ENCODE measurements around the gene SF3A2. TPM values are rescaled to one million over a fixed set of nuclear protein-coding genes. Genes with fewer than 3 reads are reported as not detected.
"Not testable (repeated sequence)": the region's sequence is repeated elsewhere in the genome, so short reads cannot be mapped to it uniquely, and the experiment has no call there.

The SF3A2 gene
- total and polyA plus RNA-seq, 3 experiments from 2014 or later, result 36.2 to 138 (median 131) TPM

DNA sequence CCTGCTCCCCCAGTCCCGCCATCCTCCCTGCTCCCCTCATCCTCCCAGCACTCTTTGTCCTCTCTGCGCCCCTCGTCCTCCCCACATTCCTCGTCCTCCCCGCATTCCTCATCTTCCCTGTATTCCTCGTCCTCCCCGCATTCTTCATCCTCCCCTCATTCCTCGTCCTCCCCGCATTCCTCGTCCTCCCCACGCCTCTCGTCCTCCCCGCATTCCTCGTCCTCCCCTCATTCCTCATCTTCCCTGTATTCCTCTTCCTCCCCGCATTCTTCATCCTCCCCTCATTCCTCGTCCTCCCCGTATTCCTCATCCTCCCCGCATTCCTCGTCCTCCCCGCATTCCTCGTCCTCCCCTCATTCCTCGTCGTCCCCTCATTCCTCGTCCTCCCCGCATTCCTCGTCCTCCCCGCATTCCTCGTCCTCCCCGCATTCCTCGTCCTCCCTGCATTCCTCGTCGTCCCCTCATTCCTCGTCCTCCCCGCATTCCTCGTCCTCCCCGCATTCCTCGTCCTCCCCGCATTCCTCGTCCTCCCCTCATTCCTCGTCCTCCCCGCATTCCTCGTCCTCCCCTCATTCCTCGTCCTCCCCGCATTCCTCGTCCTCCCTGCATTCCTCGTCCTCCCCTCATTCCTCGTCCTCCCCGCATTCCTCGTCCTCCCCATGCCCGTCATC is 35.9 kb upstream of the SF3A2 start:
- H3K4me1 Mint-ChIP-seq; DNase-seq; H3K4me3 Mint-ChIP-seq; H3K9me3 Mint-ChIP-seq; H3K36me3 ChIP-seq (ENCODE audit: insufficient read depth, low read length); POLR2A ChIA-PET; H3K9me3 ChIP-seq (ENCODE audit: low read length); H3K27me3 Mint-ChIP-seq; H3K27ac ChIP-seq (ENCODE audit: low read depth, low read length); H3K4me1 ChIP-seq (ENCODE audit: insufficient read depth, low read length); H3K27ac Mint-ChIP-seq; H3K4me3 ChIP-seq (ENCODE audit: low read length); H3K27me3 ChIP-seq (ENCODE audit: insufficient read depth, low read length, poor library complexity, severe bottlenecking): not testable (repeated sequence)
- CTCF ChIA-PET, result interaction anchor here (0.6 kb wide), 1 partner anchor 309 kb away, joined by 3 read pairs; no protein-coding TSS in a partner anchor
- H3K36me3 Mint-ChIP-seq, result peaks cover 0 to 43% (median 5%) of the 10 kb centered on the region in 3 donors

- no peak overlapping the region for H3K27ac Mint-ChIP-seq
- no peaks in the 10 kb centered on the region for H3K9me3 ChIP-seq (ENCODE audit: low read length)
- no peaks in the 10 kb centered on the region for H3K4me1 Mint-ChIP-seq
- POLR2A ChIA-PET, result no interaction called here
- H3K27me3 Mint-ChIP-seq, result no peaks in the 10 kb centered on the region
- H3K4me1 ChIP-seq (ENCODE audit: insufficient read depth, low read length), result no peaks in the 10 kb centered on the region
- no peaks in the 10 kb centered on the region for H3K9me3 Mint-ChIP-seq
- H3K4me3 Mint-ChIP-seq, result no peak overlapping the region
- no peaks in the 10 kb centered on the region for H3K27me3 ChIP-seq (ENCODE audit: insufficient read depth, low read length, poor library complexity, severe bottlenecking)
- H3K36me3 Mint-ChIP-seq, result peaks cover 0 to 39% (median 6%) of the 10 kb centered on the region in 3 donors
- no peak overlapping the region for H3K4me3 ChIP-seq (ENCODE audit: low read length)
- no peak overlapping the region for H3K27ac ChIP-seq (ENCODE audit: low read depth, low read length)
- CTCF ChIA-PET, result no interaction called here
- H3K36me3 ChIP-seq (ENCODE audit: insufficient read depth, low read length), result peaks cover 3% of the 10 kb centered on the region
- DNase-seq, result no peak
Measured at GRCh38 chr19:2201473-2202148, 35.0 kb upstream of the SF3A2 start.

- peaks cover 0 to 38% (median 6%) of the 10 kb centered on the region in 3 donors for H3K36me3 Mint-ChIP-seq
- Histone ChIP-seq H3K4me1 (ENCODE audit: insufficient read depth, low read length) (no peaks in the 10 kb centered on the region), H3K4me3 (ENCODE audit: low read length) (no peak overlapping the region), H3K9me3 (ENCODE audit: low read length) (no peaks in the 10 kb centered on the region), H3K27ac (ENCODE audit: low read depth, low read length) (no peak overlapping the region), H3K27me3 (ENCODE audit: insufficient read depth, low read length, poor library complexity, severe bottlenecking) (no peaks in the 10 kb centered on the region), H3K36me3 (ENCODE audit: insufficient read depth, low read length) (peaks cover 5% of the 10 kb centered on the region)
- no peaks in the 10 kb centered on the region for H3K4me1 Mint-ChIP-seq
- ChIA-PET POLR2A (no interaction called here), CTCF (no interaction called here)
- peak overlapping the region in 1 of 8 donors; percentile 58 for H3K27ac Mint-ChIP-seq
- no peak for DNase-seq
- no peaks in the 10 kb centered on the region for H3K27me3 Mint-ChIP-seq
- H3K4me3 Mint-ChIP-seq, result no peak overlapping the region
- no peaks in the 10 kb centered on the region for H3K9me3 Mint-ChIP-seq
Measured at GRCh38 chr19:2202366-2202765, 34.3 kb upstream of the SF3A2 start.

DNA sequence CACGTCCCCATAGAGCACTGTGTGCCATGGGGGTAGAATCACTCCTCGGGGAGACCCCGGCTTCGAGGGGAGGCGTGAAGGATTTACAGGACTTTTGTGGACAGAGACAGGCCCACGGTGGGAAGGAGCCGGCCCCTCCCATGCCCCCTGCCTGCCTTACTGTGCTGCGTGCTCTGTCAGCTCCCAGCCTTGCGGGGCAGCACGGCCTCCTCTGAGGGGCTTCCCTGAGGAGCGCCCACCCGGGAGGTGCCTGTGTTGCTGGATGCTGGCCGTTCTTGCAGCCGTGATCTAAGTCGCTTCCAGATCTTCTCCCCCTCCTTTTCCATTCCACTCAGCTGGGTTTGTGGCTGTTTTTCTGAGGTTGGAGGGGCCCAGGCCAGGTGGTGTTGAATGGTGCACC is 29.6 kb upstream of the SF3A2 start:
- no peak for DNase-seq
- Mint-ChIP-seq H3K4me1 (no peaks in the 10 kb centered on the region), H3K27me3 (no peaks in the 10 kb centered on the region), H3K27ac (peak overlapping the region in 1 of 8 donors; percentile 17), H3K36me3 (peaks cover 0 to 51% (median 6%) of the 10 kb centered on the region in 3 donors), H3K4me3 (no peak overlapping the region), H3K9me3 (no peaks in the 10 kb centered on the region)
- Histone ChIP-seq H3K36me3 (ENCODE audit: insufficient read depth, low read length) (peaks cover 11% of the 10 kb centered on the region), H3K4me1 (ENCODE audit: insufficient read depth, low read length) (no peaks in the 10 kb centered on the region), H3K27me3 (ENCODE audit: insufficient read depth, low read length, poor library complexity, severe bottlenecking) (no peaks in the 10 kb centered on the region), H3K9me3 (ENCODE audit: low read length) (no peaks in the 10 kb centered on the region), H3K27ac (ENCODE audit: low read depth, low read length) (no peak overlapping the region), H3K4me3 (ENCODE audit: low read length) (no peak overlapping the region)
- CTCF ChIA-PET, result no interaction called here
- POLR2A ChIA-PET, result no interaction called here

DNA sequence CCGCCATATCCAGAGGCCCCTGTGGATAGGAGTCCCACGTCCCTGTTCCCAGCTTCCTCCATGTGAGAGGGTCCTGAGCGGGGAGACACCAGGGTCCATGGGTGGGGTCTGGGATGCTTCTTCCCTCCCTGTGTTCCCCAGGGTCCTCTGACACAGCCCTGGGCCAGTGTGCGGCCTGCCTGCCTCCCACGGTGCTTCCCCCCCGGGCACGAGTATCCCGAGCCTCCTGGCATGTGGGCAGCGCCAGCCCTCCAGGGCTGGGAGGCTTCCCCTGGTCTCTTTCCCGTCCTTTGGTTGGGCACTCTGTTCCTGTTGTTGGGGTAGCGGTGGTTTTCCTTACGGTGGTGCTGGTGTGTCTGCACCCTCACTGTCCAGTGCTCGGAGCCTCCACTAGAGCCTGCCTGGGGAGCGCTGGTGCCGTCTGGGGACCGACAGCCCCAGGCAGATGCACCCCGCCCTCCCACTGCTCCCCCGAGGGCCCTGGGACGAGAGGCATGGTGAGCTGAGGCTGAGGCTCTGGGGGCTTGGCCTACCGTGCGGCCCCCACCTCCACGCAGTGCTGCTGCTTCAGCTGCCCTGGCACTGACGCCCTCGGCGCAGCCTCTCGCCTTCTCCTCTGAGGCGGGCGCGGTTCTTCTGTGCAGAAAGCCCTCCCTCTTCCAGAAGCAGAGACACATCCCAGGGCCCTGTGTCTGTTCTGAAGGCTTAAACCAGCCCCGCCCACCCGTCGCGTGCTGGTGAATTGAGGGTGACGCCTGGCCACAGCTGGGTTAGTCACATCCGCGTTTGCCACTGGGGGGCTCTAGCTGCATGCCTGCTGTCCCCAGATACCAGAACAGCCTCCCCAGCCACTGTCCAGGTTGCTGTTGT is 28.4 kb upstream of the SF3A2 start:
- ChIA-PET CTCF (interaction anchor here (0.6 to 1.5 kb wide), 4 partner anchors 25 to 260 kb away, joined by 3 to 6 read pairs (median 4); no protein-coding TSS in a partner anchor), POLR2A (interaction anchor here (0.6 kb wide), 1 partner anchor 973 kb away, joined by 3 read pairs; no protein-coding TSS in a partner anchor)
- Histone ChIP-seq H3K27ac (ENCODE audit: low read depth, low read length) (no peak overlapping the region), H3K9me3 (ENCODE audit: low read length) (no peaks in the 10 kb centered on the region), H3K4me1 (ENCODE audit: insufficient read depth, low read length) (no peaks in the 10 kb centered on the region), H3K27me3 (ENCODE audit: insufficient read depth, low read length, poor library complexity, severe bottlenecking) (no peaks in the 10 kb centered on the region), H3K36me3 (ENCODE audit: insufficient read depth, low read length) (peaks cover 11% of the 10 kb centered on the region), H3K4me3 (ENCODE audit: low read length) (no peak overlapping the region)
- H3K4me1 Mint-ChIP-seq, result no peaks in the 10 kb centered on the region
- H3K27ac Mint-ChIP-seq, result peak overlapping the region in 1 of 8 donors; percentile 87
- H3K36me3 Mint-ChIP-seq, result peaks cover 0 to 52% (median 8%) of the 10 kb centered on the region in 3 donors
- no peaks in the 10 kb centered on the region for H3K27me3 Mint-ChIP-seq
- H3K4me3 Mint-ChIP-seq, result no peak overlapping the region
- DNase-seq, result peak in 3 of 5 donors; percentile 6 to 64 (median 10)
- H3K9me3 Mint-ChIP-seq, result no peaks in the 10 kb centered on the region

- CTCF ChIA-PET, result interaction anchor here (0.6 to 1.5 kb wide), 4 partner anchors 25 to 261 kb away, joined by 3 to 6 read pairs (median 4); no protein-coding TSS in a partner anchor
Measured at GRCh38 chr19:2208975-2209374, 27.6 kb upstream of the SF3A2 start.

GRCh38 chr19:2209408-2209807 is 27.2 kb upstream of the SF3A2 start:
- Mint-ChIP-seq H3K27ac (no peak overlapping the region), H3K4me3 (no peak overlapping the region), H3K9me3 (no peaks in the 10 kb centered on the region), H3K36me3 (peaks cover 0 to 55% (median 5%) of the 10 kb centered on the region in 3 donors), H3K4me1 (no peaks in the 10 kb centered on the region), H3K27me3 (no peaks in the 10 kb centered on the region)
- Histone ChIP-seq H3K4me1 (ENCODE audit: insufficient read depth, low read length) (no peaks in the 10 kb centered on the region), H3K27me3 (ENCODE audit: insufficient read depth, low read length, poor library complexity, severe bottlenecking) (no peaks in the 10 kb centered on the region), H3K27ac (ENCODE audit: low read depth, low read length) (no peak overlapping the region), H3K9me3 (ENCODE audit: low read length) (no peaks in the 10 kb centered on the region), H3K36me3 (ENCODE audit: insufficient read depth, low read length) (peaks cover 11% of the 10 kb centered on the region), H3K4me3 (ENCODE audit: low read length) (no peak overlapping the region)
- CTCF ChIA-PET, result interaction anchor here (1.0 to 1.5 kb wide), 3 partner anchors 24 to 172 kb away, joined by 3 to 4 read pairs (median 3); no protein-coding TSS in a partner anchor
- DNase-seq, result no peak
- POLR2A ChIA-PET, result no interaction called here

More at GRCh38 chr19:2208975-2209374, 27.6 kb upstream of the SF3A2 start:
- no peaks in the 10 kb centered on the region for H3K9me3 ChIP-seq (ENCODE audit: low read length)
- Mint-ChIP-seq H3K27me3 (no peaks in the 10 kb centered on the region), H3K4me1 (no peaks in the 10 kb centered on the region), H3K9me3 (no peaks in the 10 kb centered on the region), H3K4me3 (no peak overlapping the region), H3K36me3 (peaks cover 0 to 57% (median 7%) of the 10 kb centered on the region in 3 donors), H3K27ac (peak overlapping the region in 1 of 8 donors; percentile 27)
- H3K27ac ChIP-seq (ENCODE audit: low read depth, low read length), result no peak overlapping the region
- no peaks in the 10 kb centered on the region for H3K27me3 ChIP-seq (ENCODE audit: insufficient read depth, low read length, poor library complexity, severe bottlenecking)
- H3K4me3 ChIP-seq (ENCODE audit: low read length), result no peak overlapping the region
- H3K36me3 ChIP-seq (ENCODE audit: insufficient read depth, low read length), result peaks cover 11% of the 10 kb centered on the region
- POLR2A ChIA-PET, result interaction anchor here (0.6 kb wide), 1 partner anchor 972 kb away, joined by 3 read pairs; no protein-coding TSS in a partner anchor
- H3K4me1 ChIP-seq (ENCODE audit: insufficient read depth, low read length), result no peaks in the 10 kb centered on the region
- DNase-seq, result no peak

Measured in CD8-positive, alpha-beta memory T cell (primary cell).